GM12878 (cell line): ENCODE data around the gene TNRC18.

Source experiments
- ATF3 ChIP-seq: IDR thresholded peaks from 2 replicates; pipeline ENCODE4 v1.6.1; 2011; ENCODE audit warnings: low read depth, mild to moderate bottlenecking, low read length, moderate library complexity, borderline replicate concordance; ENCODE audit errors: extremely low read depth
- CTCF ChIP-seq, 3 experiments: IDR thresholded peaks in 2 of 3; conservative IDR thresholded peaks in 1 of 3; 2 replicates each; pipeline ENCODE4 v1.5.1; 2011; ENCODE audit warnings: low read depth in 3 of 3, low read length in 3 of 3, mild to moderate bottlenecking in 3 of 3, control low read depth in 2 of 3, moderate library complexity in 2 of 3, inconsistent platforms in 1 of 3, mixed read lengths in 1 of 3; ENCODE audit not compliant: control insufficient read depth in 2 of 3, insufficient read depth in 1 of 3; ENCODE audit errors: extremely low read depth in 1 of 3
- EZH2 ChIP-seq: IDR thresholded peaks from 2 replicates; pipeline ENCODE4 v1.6.1; 2012; ENCODE audit warnings: low read depth, mild to moderate bottlenecking, control low read depth, inconsistent platforms, low read length, borderline replicate concordance; ENCODE audit not compliant: control insufficient read depth
- KDM1A ChIP-seq: fragments of 200-600 bp; sonication (generic); IDR thresholded peaks from 2 replicates; pipeline ENCODE4 v1.6.1; 2016; ENCODE audit warnings: borderline replicate concordance
- MYB ChIP-seq: fragments of 150-350 bp; IDR thresholded peaks from 2 replicates; pipeline ENCODE4 v1.6.1; 2014; ENCODE audit warnings: mild to moderate bottlenecking, low read depth, low read length, borderline replicate concordance
- REST ChIP-seq: IDR thresholded peaks from 2 replicates; pipeline ENCODE4 v1.6.1; 2012; ENCODE audit warnings: mild to moderate bottlenecking, low read depth, low read length
- YY1 ChIP-seq: IDR thresholded peaks from 2 replicates; pipeline ENCODE4 v1.6.1; 2011; ENCODE audit warnings: low read depth, mild to moderate bottlenecking, low read length

- TF ChIP-seq EZH2: no peak
- no peak for TF ChIP-seq ATF3
- TF ChIP-seq REST: no peak
- no peak for TF ChIP-seq YY1
- no peak for TF ChIP-seq CTCF (IDR thresholded peaks at IDR 0.05 in 2 of 3, conservative IDR thresholded peaks at IDR 0.05 in 1 of 3; ENCODE audit: control insufficient read depth in 2 of 3, extremely low read depth in 1 of 3, insufficient read depth in 1 of 3, low read depth in 3 of 3, low read length in 3 of 3)
- no peak for TF ChIP-seq KDM1A
- TF ChIP-seq MYB: no peak
Measured at GRCh38 chr7:5357951-5358350, 65.7 kb downstream of the TNRC18 start.
